GM18873 (cell line): ENCODE measurements around the gene NUDT8.
"Not testable (repeated sequence)": the region's sequence is repeated elsewhere in the genome, so short reads cannot be mapped to it uniquely, and the experiment has no call there.

Experiments used
- ATAC-seq: cut with Tn5 transposase; IDR thresholded peaks from one replicate; pipeline ENCODE4 v1.9.1; 2021; ENCODE audit warnings: mild to moderate bottlenecking, moderate library complexity, moderate number of reproducible peaks; ENCODE audit not compliant: unreplicated experiment, low FRiP score

NUDT8 gene

GRCh38 chr11:67662142-67662834 is 32.6 kb upstream of the NUDT8 start:
- no peak for ATAC-seq

- not testable (repeated sequence) for ATAC-seq
Measured at GRCh38 chr11:67660752-67661151, 31.0 kb upstream of the NUDT8 start.

DNA sequence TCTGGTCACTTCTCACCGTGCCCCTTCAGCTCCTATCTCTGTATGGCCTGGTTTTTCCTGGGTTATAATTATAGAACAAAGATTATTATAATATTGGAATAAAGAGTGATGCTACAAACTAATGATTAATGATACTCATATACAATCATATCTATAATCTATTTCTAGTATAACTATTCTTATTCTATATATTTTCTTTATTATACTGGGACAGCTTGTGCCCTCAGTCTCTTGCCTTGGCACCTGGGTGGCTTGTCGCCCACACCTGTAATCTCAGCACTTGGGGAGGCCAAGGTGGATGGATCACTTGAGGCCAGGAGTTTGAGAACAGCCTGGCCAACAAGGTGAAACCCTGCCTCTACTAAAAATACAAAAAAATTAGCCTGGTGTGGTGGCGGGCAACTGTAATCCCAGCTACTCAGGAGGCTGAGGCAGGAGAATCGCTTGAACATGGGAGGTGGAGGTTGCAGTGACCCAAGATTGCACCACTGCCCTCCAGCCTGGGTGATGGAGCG is 30.0 kb upstream of the NUDT8 start:
- not testable (repeated sequence) for ATAC-seq

GRCh38 chr11:67657300-67657699 is 27.6 kb upstream of the NUDT8 start:
- ATAC-seq: no peak

DNA sequence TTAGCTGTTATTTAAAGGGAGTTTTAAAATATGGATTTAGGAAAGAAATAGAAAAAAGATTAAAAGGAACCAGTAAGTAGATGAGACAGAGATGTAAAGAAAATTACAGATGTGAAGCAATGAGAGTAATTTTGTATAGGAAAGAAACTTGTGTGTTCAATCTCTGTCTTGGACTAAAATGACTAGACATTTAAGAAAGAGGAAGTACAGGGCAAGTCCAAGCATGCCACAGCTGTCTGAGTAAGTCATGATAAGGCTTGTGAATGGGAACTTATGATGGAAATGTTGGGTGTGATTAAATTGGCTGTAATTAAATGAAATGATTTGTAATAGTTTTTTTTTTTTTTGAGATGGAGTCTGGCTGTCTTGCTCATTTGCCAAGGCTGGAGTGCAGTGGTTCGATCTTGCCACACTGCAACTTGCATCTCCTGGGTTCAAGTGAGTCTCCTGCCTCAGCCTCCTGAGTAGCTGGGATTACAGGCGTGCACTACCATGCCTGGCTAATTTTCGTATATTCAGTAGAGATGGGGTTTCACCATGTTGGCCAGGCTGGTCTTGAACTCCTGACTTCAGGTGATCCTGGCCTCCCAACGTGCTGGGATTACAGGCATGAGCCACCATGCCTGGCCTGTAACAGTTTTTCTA is 26.7 kb upstream of the NUDT8 start:
- no peak for ATAC-seq

DNA sequence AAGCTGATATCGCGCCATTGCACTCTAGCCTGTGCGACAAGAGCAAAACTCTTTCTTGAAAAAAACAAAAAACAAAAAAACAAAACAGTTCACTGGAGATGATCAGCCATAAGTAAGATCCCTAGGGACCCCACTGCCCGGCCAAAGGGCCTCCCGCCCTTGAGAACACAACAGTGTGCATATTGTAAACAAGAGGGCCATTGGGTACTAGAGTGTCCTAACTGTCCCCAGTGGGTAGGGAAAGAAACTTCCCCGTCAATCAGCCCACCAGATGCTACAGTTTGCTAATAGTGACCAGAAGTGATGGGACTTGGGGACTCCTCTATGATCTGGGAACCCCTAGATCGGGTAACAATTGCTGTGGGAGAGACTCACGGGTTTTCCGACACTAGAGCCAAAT is 24.5 kb upstream of the NUDT8 start:
- ATAC-seq: no peak

- ATAC-seq: no peak
Measured at GRCh38 chr11:67652965-67653845, 23.5 kb upstream of the NUDT8 start.

GRCh38 chr11:67651976-67652781 is 22.4 kb upstream of the NUDT8 start:
- no peak for ATAC-seq

DNA sequence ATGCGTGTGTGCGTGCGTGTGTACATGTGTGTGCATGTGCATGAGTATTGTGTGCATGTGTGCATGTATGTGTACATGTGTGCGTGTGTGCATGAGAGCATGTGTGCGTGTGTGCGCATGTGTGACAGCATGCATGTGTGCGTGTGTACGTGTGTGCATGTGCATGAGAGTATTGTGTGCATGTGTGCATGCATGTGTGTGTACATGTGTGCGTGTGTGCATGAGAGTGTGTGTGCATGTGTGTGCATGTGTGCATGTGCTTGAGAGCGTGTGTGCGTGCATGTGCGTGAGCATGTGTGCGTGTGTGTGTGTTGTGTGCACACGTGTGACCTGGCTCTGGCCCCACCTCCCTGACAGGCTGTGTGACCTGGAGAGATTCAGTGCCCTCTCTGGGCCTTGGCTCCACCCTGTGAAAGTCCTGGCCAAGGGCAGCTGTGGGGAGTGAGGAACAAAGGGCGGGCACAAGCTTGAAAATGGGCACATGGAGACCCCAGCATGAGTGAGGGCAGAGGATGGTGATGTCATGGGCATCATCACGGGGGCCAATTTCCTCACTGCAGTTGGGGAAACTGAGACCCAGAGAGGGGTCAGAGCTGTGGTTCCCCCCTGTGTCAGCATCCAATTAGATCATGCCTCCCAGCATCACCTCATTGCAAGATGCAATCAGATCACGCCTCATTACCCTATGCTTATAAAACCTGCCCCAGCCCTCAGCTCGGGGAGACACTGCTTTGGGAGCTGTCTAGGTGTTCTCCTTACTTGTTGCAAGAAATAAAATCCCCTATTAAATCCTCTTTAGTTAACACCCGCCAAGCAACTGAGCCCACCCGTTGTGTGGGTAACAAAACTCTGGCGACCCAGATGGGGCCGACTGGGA is 20.1 kb upstream of the NUDT8 start:
- no peak for ATAC-seq

- ATAC-seq: no peak
Measured at GRCh38 chr11:67648796-67649613, 19.3 kb upstream of the NUDT8 start.

- ATAC-seq: no peak
Measured at GRCh38 chr11:67648140-67648795, 18.5 kb upstream of the NUDT8 start.

- ATAC-seq: no peak
Measured at GRCh38 chr11:67647471-67647870, 17.7 kb upstream of the NUDT8 start.

GRCh38 chr11:67646535-67647336 is 17.0 kb upstream of the NUDT8 start:
- ATAC-seq: no peak

GRCh38 chr11:67645521-67646461 is 16.1 kb upstream of the NUDT8 start:
- no peak for ATAC-seq

- ATAC-seq: no peak
Measured at GRCh38 chr11:67644472-67645418, 15.0 kb upstream of the NUDT8 start.
